ENCODE measurements around the gene DNAAF5.
A peak's percentile ranks its signal among the peaks of the same experiment; 100 is the strongest.

The DNAAF5 gene

DNA sequence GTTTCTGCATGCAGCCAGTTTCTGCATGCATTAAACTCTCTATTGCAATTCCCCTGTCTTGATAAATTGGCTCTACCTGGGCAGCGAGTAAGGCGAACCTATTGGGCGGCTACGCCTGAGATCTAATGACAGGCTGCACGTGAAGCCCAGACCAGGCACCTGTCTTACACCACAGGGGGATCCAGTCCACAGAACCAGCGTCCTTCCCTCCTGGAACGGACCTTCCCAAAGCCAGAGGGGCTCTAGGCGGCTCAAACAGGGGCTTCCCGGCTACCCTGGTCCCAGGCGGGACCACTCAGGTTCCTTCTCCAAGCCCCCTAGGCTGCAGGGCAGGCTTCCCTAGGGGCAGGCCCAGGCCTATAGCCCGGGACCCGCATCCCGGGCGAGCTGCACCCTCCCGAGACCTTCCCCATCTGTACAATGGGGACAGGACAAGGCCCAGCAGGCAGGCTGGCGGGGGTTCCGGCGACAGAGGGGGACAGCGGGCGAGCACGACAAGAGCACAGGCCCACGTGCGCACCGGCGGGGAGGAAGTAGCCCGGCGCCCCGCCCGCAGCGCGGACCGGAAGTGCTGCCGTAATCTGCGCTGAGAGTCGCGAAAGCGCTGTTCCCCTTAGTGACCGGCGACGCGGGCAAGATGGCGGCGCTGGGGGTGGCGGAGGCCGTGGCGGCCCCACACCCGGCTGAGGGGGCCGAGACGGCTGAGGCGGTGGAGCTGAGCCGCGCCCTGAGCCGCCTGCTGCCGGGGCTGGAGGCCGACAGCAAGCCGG lies at the start of gene DNAAF5:
Gene DNAAF5, plus strand, starts transcription at position 616 of the 770 bp plus-strand sequence. Its CDS starts 22 bp downstream, at position 638.
- DNase-seq (ENCODE audit: low read depth): peak; percentile 82

- no peak for DNase-seq (ENCODE audit: low read depth)
Measured at GRCh38 chr7:676972-677385, 49.5 kb upstream of the DNAAF5 start.

GRCh38 chr7:680411-681127 lies 45.9 kb upstream of the DNAAF5 start:
- no peak for DNase-seq (ENCODE audit: low read depth)

- DNase-seq (ENCODE audit: low read depth): no peak
Measured at GRCh38 chr7:681551-682307, 44.8 kb upstream of the DNAAF5 start.

- DNase-seq (ENCODE audit: low read depth): no peak
Measured at GRCh38 chr7:682810-683209, 43.7 kb upstream of the DNAAF5 start.

DNA sequence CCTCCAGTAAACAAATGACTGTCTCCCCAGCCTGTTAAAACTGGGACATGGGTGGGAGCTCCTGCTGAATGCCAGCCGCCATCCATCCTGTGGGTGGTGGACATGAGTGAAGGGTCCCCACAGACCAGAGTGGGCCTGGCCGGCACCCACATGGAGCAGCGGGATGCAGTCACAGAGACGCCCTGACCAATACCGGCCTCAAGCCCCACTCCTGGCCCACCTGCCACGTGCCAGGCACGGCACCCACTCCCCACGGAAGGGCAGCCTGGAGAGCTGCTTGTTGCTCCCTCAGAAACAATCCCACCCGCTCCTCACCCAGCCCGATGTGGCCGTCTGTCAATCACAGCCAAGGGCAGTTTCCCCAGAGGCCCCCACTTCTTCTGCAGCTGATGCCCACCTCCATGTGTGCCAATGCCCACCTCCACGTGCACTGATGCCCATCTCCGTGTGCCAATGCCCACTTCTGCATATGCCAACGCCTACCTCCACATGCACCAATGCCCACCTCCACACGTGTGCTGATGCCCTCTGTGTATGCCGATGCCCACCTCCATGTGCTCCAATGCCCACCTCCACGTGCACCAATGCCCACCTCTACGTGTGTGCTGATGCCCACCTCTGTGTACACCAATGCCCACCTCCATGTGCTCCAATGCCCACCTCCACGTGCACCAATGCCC lies 42.8 kb upstream of the DNAAF5 start:
- no peak for DNase-seq (ENCODE audit: low read depth)

DNA sequence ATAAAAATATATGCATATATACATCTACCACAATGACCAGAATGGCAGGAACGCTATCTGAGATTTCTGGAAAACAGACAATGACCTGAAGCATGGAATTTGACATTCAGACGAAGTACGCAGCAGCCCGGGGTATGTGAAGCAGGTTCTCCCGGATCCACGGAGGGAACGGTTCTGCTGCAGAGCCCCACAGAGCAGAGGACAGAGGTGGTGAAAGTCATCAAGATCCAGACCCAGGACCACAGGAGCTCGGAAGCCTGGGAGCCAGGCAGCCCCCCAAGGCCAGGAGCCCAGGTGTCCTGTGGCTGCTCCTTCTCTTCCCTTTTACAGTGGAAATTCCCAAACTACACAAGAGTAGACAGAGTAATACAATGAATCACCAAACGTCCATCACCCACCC lies 42.1 kb upstream of the DNAAF5 start:
- DNase-seq (ENCODE audit: low read depth): no peak

DNA sequence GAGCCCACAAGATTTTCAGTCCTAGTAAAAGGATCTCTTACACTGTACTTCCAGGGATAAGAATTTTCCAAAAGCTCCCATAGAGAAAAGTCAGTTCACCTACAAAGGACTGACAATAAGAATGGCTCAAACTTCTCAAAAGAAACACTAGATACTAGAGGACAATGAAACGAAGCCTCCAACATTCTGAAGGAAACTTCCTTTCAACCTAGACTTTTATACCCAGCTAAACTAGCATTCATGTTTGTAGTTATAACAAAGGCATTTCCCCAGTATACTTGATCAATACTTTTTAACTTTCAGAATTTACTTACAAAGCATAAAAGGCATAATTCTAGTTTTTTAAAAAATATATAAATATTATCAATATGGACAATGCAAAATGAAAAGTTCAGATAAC lies 41.0 kb upstream of the DNAAF5 start:
- DNase-seq (ENCODE audit: low read depth): no peak

- DNase-seq (ENCODE audit: low read depth): no peak
Measured at GRCh38 chr7:690478-691360, 35.8 kb upstream of the DNAAF5 start.

DNA sequence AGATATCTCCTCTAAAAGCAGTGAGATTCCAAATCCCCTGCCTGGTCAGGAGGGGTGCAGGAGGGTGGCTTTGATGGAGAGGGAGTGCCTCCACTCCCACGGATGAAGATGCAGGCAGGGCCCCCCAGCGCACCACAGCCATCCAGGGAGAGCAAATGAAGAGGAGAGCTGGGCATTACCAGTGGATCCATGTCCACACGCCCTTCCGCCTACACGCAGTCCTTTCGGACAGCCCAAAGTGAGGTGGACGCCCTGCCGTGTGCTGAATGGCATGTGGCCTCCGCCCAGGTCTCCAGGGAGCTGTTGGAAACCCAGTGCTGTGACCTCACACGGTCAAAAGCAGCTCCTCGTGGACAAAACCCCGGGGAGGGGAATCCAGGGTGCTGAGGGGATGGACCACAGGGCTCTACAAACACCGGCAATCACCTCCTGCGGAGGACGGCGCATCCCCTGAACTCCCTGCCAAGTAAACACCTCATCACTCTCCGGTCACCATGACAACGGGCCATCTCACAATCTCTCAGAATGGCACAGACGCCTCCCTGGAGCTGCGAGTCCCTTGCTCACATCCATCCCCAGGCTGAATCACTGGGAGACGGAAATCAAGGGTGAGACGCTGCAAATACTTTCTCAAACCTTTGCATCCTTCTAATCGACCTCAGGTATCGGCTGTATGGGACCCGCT lies 35.0 kb upstream of the DNAAF5 start:
- DNase-seq (ENCODE audit: low read depth): no peak

DNA sequence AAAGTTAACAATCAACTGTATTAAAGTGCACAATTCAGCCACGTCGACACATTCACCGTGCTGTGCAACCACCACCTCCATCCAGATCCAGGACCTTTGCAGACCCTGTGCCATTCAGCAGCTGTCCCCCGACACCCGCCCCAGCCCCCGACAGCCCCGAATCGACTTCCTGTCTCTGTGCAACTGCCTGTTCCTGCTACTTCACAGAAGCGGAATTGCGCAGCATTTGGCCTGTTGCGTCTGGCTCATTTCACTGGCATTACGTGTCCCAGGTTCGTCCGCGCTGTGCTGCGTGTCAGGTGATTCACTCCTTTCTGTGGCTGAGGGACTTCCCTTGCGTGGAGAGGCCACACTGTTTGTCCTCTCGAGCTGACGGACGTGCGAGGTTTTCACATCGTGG lies 33.2 kb upstream of the DNAAF5 start:
- DNase-seq (ENCODE audit: low read depth): no peak

GRCh38 chr7:696426-696811 lies 30.1 kb upstream of the DNAAF5 start:
- no peak for DNase-seq (ENCODE audit: low read depth)

- no peak for DNase-seq (ENCODE audit: low read depth)
Measured at GRCh38 chr7:696812-697551, 29.5 kb upstream of the DNAAF5 start.

GRCh38 chr7:698515-699475 lies 27.7 kb upstream of the DNAAF5 start:
- no peak for DNase-seq (ENCODE audit: low read depth)

GRCh38 chr7:699476-700170 lies 26.9 kb upstream of the DNAAF5 start:
- no peak for DNase-seq (ENCODE audit: low read depth)

DNA sequence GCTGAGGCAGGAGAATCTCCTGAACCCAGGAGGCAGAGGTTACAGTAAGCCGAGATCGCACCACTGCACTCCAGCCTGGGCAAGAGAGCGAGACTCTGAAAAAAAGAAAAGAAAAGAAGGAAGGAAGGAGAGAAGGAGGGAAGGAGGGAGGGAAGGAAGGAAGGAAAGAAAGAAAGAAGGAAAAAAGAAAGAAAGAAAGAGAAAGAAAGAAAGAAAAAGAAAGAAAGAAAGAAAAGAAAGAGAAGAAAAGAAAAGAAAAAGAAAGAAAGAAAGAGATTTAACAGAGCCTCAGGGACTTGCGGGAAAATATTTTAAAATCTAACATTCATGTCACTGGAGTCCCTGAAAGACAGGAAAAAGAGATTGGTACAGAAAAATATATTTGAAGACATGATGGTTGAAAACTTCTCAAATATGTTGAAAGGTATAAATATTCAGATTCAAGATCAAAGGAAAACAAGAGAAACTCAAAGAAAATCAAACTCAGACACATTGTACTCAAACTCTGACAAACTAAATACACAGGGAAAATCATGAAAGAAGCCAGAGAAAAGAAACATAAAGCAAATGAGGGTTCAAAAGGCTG lies 25.3 kb upstream of the DNAAF5 start:
- DNase-seq (ENCODE audit: low read depth): no peak

DNA sequence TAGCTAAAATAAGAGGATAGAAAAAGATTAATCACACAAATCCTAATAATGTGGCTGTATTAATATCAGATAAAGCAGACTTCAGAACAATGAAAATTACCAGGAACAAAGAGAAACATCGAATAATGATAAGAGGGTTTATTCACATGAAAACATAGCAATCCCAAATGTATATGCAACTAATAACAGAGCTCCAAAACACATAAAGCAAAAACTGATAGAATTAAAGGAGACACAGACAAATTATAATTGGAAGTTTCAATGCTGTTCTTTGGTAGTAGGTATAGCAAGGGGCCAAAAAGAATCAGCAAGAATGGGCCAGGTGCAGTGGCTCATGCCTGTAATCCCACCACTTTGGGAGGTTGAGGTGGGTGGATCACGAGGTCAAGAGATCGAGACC lies 23.4 kb upstream of the DNAAF5 start:
- no peak for DNase-seq (ENCODE audit: low read depth)

GRCh38 chr7:706721-707120 lies 19.8 kb upstream of the DNAAF5 start:
- no peak for DNase-seq (ENCODE audit: low read depth)
